Occipital lobe (tissue), 2 donors: Measurements from ENCODE around the gene PPP1R1B. TPM values are rescaled to one million over a fixed set of nuclear protein-coding genes. Genes with fewer than 3 reads are reported as not detected.
"Not testable (repeated sequence)": the region's sequence is repeated elsewhere in the genome, so short reads cannot be mapped to it uniquely, and the experiment has no call there.

ENCODE experiments used
- DNase-seq: peaks from one replicate; lab custom pipeline; 2025; lab: John Stamatoyannopoulos, UW
- total RNA-seq: library from RNA; depleted of rRNA; stranded (reverse); fragments of >200 nt; gene quantifications from one replicate; pipeline ENCODE4 v1.2.3, GENCODE V29; 2014

PPP1R1B gene
- 8.1 TPM for total RNA-seq

- no peak for DNase-seq
Observed at GRCh38 chr17:39626171-39627046, at the start of gene PPP1R1B. Gene PPP1R1B (plus strand): TSS chr17:39626952. CDS start chr17:39627393, 441 bp downstream.

- DNase-seq: no peak
Observed at GRCh38 chr17:39578272-39578671, 48.5 kb upstream of the PPP1R1B start.

GRCh38 chr17:39579318-39580081 lies 47.3 kb upstream of the PPP1R1B start:
- no peak for DNase-seq

- no peak for DNase-seq
Observed at GRCh38 chr17:39580082-39580468, 46.7 kb upstream of the PPP1R1B start.

GRCh38 chr17:39581071-39581758 lies 45.5 kb upstream of the PPP1R1B start:
- no peak for DNase-seq

- DNase-seq: no peak
Observed at GRCh38 chr17:39581759-39582085, 45.0 kb upstream of the PPP1R1B start.

- DNase-seq: no peak
Observed at GRCh38 chr17:39582658-39583057, 44.1 kb upstream of the PPP1R1B start.

GRCh38 chr17:39590180-39590579 lies 36.6 kb upstream of the PPP1R1B start:
- not testable (repeated sequence) for DNase-seq

- DNase-seq: peak; percentile 67
Observed at GRCh38 chr17:39591958-39592954, 34.5 kb upstream of the PPP1R1B start.

- DNase-seq: no peak
Observed at GRCh38 chr17:39593371-39593770, 33.4 kb upstream of the PPP1R1B start.

- no peak for DNase-seq
Observed at GRCh38 chr17:39595294-39595693, 31.5 kb upstream of the PPP1R1B start.

- DNase-seq: no peak
Observed at GRCh38 chr17:39595928-39596510, 30.7 kb upstream of the PPP1R1B start.

GRCh38 chr17:39596543-39597267 lies 30.0 kb upstream of the PPP1R1B start:
- no peak for DNase-seq

- DNase-seq: no peak
Observed at GRCh38 chr17:39597372-39598046, 29.2 kb upstream of the PPP1R1B start.

- DNase-seq: no peak
Observed at GRCh38 chr17:39598047-39598481, 28.7 kb upstream of the PPP1R1B start.

GRCh38 chr17:39598630-39599003 lies 28.1 kb upstream of the PPP1R1B start:
- DNase-seq: no peak

- DNase-seq: no peak
Observed at GRCh38 chr17:39599004-39599664, 27.6 kb upstream of the PPP1R1B start.

- no peak for DNase-seq
Observed at GRCh38 chr17:39599665-39600231, 27.0 kb upstream of the PPP1R1B start.
